ENCODE data around the gene SLC25A29. TPM values are rescaled to one million over a fixed set of nuclear protein-coding genes. Genes with fewer than 3 reads are reported as not detected.
"Not testable (repeated sequence)": the region's sequence is repeated elsewhere in the genome, so short reads cannot be mapped to it uniquely, and the experiment has no call there.

Gene SLC25A29
- total RNA-seq, 4 donors from 2014 or later = 36.4 to 65.4 (median 52.9) TPM

DNA sequence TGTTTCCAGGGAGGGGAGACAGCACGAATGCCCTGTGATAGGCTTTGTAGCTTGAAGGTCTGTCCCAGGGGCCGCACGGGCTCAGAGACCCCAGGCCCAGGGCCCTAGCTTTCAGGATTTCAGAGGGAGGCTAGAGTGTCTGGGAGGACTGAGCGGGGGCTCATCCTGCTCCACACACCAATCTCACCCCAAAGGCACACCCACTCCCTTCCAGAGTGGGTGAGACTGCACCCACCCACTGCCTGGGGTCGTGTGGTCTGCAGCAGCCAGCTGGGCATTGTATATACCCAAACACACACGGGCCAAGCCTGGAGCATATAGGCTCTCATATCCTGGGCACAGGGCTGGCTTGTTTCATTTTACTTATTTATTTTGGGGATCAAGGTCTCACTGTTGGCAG is 11.1 kb upstream of the SLC25A29 start:
- Histone ChIP-seq H3K27me3 (peaks cover 8% of the 10 kb centered on the region), H3K9me3 (no peaks in the 10 kb centered on the region), H3K27ac (peak overlapping the region in 1 of 4 donors; percentile 68), H3K4me1 (peaks cover 0 to 15% (median 3%) of the 10 kb centered on the region in 3 donors), H3K4me3 (peak overlapping the region in 1 of 2 donors; percentile 45), H3K36me3 (no peaks in the 10 kb centered on the region)
- WGBS, 2 donors (ENCODE audit: low coverage in 1 of 2) = 80 to 86% methylated on average over 1 of the region's 6 CpGs
- ATAC-seq = no peak
- no peak for TF ChIP-seq POLR2AphosphoS5 (IDR thresholded peaks at IDR 0.05)
- no peak for TF ChIP-seq EP300 (IDR thresholded peaks at IDR 0.05)
- no peak for TF ChIP-seq POLR2A (IDR thresholded peaks at IDR 0.05)
- TF ChIP-seq, protein P1, sequence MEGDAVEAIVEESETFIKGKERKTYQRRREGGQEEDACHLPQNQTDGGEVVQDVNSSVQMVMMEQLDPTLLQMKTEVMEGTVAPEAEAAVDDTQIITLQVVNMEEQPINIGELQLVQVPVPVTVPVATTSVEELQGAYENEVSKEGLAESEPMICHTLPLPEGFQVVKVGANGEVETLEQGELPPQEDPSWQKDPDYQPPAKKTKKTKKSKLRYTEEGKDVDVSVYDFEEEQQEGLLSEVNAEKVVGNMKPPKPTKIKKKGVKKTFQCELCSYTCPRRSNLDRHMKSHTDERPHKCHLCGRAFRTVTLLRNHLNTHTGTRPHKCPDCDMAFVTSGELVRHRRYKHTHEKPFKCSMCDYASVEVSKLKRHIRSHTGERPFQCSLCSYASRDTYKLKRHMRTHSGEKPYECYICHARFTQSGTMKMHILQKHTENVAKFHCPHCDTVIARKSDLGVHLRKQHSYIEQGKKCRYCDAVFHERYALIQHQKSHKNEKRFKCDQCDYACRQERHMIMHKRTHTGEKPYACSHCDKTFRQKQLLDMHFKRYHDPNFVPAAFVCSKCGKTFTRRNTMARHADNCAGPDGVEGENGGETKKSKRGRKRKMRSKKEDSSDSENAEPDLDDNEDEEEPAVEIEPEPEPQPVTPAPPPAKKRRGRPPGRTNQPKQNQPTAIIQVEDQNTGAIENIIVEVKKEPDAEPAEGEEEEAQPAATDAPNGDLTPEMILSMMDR (IDR thresholded peaks at IDR 0.05) = no peak

DNA sequence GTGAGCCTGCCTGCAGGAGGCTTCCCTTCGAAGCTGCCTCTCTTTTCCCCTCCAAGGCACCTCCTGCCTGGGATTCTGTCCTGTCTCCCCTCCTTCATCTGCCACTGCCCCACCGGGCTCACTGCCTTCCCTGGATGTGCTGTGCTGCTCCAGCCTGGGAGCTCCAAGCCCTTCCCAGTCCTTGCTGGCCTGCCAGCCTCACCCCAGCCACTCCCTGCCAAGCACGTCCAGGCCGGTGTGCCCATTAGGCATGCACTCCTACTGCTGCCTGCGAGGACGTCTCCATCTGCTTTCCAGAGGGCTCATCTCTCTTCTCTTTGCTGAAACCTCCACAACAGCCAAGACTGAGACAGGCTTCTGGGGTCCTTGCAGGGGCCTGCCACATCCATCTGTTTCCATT is 8.5 kb upstream of the SLC25A29 start:
- Histone ChIP-seq H3K27ac (no peak overlapping the region), H3K9me3 (no peaks in the 10 kb centered on the region), H3K4me3 (no peak overlapping the region), H3K36me3 (no peaks in the 10 kb centered on the region), H3K27me3 (peaks cover 8% of the 10 kb centered on the region), H3K4me1 (peaks cover 0 to 15% (median 3%) of the 10 kb centered on the region in 3 donors)
- ATAC-seq = no peak
- WGBS, 2 donors (ENCODE audit: low coverage in 1 of 2) = 79 to 100% methylated on average over 1 to 3 of the region's 6 CpGs
- TF ChIP-seq POLR2A (IDR thresholded peaks at IDR 0.05) (no peak), POLR2AphosphoS5 (IDR thresholded peaks at IDR 0.05) (no peak), EP300 (IDR thresholded peaks at IDR 0.05) (no peak)
- TF ChIP-seq, protein P1 (IDR thresholded peaks at IDR 0.05) = no peak

DNA sequence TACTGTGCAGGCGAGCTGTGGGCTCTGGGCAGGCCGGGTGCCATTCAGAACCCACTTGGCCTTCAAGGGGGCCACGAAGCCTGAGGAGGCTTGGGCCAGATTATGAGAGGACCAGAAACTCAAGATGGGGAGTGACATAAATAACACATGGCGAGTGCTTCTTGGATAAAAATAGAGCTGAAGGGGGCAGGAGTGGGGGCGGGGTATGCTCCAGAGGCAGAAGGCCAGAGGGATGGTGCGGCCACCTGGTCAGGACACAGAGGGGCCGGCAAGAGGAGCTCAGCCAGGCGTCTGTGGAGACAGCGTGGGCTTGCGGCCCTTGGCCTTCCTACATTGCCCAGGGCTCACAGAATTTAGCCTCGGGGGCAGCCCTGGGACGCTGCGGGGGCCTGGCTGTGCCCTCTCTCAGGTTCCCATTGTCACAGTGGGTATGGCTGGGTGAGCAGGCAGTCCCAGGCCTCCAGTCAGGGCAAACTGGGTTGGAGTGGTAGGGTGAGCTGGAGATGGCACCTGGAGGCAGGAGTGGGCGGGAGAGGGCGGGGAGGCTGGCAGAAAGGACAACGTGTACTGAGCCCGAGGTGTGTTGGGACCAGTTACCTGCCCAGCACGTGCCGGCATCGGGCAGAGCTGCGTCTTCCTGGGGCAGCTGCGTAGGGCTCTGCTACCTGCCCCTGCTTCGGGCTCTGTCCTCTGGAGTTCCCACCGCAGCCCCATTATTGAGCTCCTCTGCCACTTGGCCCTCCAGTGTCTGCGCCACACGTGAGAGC is 7.4 kb upstream of the SLC25A29 start:
- Histone ChIP-seq H3K4me1 (peaks cover 0 to 22% (median 3%) of the 10 kb centered on the region in 3 donors), H3K27me3 (peaks cover 8% of the 10 kb centered on the region), H3K27ac (no peak overlapping the region), H3K9me3 (no peaks in the 10 kb centered on the region), H3K36me3 (no peaks in the 10 kb centered on the region), H3K4me3 (no peak overlapping the region)
- TF ChIP-seq, protein P1 (IDR thresholded peaks at IDR 0.05) = no peak
- TF ChIP-seq POLR2A (IDR thresholded peaks at IDR 0.05) = no peak
- no peak for TF ChIP-seq EP300 (IDR thresholded peaks at IDR 0.05)
- TF ChIP-seq POLR2AphosphoS5 (IDR thresholded peaks at IDR 0.05) = no peak
- no peak for ATAC-seq
- 67 to 80% methylated on average over 3 to 4 of the region's 26 CpGs for WGBS, 2 donors (ENCODE audit: low coverage in 1 of 2)

DNA sequence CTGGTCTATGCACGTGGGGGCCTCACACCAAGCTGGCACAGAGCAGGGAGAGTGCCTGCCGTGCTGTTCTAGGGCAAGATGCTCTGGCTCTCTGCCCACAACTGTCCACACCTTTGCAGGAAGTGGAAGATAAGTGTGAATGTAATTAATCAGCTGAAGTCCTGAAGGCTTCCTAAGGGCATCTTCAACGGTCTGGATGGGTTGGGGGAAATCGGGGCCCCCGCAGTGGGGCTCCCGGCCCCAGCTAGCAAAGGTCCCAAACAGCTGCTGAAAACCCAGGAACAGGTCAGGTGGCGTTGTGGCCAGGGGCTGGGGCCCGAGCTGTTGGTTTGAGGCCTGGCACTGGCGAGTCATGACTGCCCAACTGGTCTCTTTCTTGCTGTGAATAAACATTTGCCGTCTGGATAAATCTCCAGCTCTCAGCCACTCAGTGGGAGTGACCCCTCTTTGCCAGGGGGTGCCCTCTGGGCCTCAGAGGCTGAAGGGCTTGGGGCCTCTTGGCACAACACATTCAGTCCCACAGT is 6.7 kb upstream of the SLC25A29 start:
- no peak for ATAC-seq
- no peaks in the 10 kb centered on the region for H3K9me3 ChIP-seq
- WGBS, 2 donors (ENCODE audit: low coverage in 1 of 2) = 0% methylated on average over 2 of the region's 10 CpGs; no CpG with 5 or more reads in 1 of the 2 donors
- no peak for TF ChIP-seq POLR2A (IDR thresholded peaks at IDR 0.05)
- TF ChIP-seq, protein P1 (IDR thresholded peaks at IDR 0.05) = no peak
- no peak for TF ChIP-seq POLR2AphosphoS5 (IDR thresholded peaks at IDR 0.05)
- no peak for TF ChIP-seq EP300 (IDR thresholded peaks at IDR 0.05)
- peaks cover 8% of the 10 kb centered on the region for H3K27me3 ChIP-seq
- no peak overlapping the region for H3K27ac ChIP-seq
- H3K36me3 ChIP-seq = no peaks in the 10 kb centered on the region
- H3K4me1 ChIP-seq = peaks cover 0 to 22% (median 0%) of the 10 kb centered on the region in 3 donors
- no peak overlapping the region for H3K4me3 ChIP-seq

DNA sequence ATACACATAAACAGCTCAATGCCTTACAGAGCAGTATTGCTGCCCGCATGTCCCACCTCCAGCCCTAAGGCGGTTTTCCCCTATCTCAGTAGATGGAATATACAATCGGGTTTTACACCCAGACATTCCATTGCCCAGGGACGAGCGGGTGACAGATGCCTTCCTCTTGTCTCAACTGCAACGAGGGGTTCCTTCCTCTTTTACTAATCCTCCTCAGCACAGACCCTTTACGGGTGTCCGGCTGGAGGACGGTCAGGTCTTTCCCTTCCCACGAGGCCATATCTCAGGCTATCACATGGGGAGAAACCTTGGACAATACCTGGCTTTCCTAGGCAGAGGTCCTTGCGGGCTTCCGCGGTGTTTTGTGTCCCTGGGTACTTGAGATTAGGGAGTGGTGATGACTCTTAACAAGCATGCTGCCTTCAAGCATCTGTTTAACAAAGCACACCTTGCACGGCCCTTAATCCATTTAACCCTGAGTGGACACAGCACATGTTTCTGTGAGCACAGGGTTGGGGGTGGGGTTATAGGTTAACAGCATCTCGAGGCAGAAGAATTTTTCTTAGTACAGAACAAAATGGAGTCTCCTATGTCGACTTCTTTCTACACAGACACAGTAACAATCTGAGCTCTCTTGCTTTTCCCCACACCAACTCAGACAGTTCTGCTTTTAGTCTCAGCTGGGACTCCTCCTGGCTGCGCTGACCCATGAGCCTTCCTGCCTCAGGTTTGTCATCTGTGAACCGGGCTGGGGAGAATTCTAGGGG is 6.0 kb upstream of the SLC25A29 start:
- not testable (repeated sequence) for H3K27me3 ChIP-seq, H3K4me3 ChIP-seq, H3K9me3 ChIP-seq, H3K27ac ChIP-seq, ATAC-seq, H3K36me3 ChIP-seq
- WGBS, 2 donors (ENCODE audit: low coverage in 1 of 2) = 24 to 60% methylated on average over 1 to 15 of the region's 18 CpGs
- H3K4me1 ChIP-seq = peaks cover 0 to 23% (median 5%) of the 10 kb centered on the region in 3 donors

All from gastroesophageal sphincter (tissue), 4 donors.